Measurements from ENCODE around the gene TULP4.
"Not testable (repeated sequence)": the region's sequence is repeated elsewhere in the genome, so short reads cannot be mapped to it uniquely, and the experiment has no call there.

Gene TULP4

DNA sequence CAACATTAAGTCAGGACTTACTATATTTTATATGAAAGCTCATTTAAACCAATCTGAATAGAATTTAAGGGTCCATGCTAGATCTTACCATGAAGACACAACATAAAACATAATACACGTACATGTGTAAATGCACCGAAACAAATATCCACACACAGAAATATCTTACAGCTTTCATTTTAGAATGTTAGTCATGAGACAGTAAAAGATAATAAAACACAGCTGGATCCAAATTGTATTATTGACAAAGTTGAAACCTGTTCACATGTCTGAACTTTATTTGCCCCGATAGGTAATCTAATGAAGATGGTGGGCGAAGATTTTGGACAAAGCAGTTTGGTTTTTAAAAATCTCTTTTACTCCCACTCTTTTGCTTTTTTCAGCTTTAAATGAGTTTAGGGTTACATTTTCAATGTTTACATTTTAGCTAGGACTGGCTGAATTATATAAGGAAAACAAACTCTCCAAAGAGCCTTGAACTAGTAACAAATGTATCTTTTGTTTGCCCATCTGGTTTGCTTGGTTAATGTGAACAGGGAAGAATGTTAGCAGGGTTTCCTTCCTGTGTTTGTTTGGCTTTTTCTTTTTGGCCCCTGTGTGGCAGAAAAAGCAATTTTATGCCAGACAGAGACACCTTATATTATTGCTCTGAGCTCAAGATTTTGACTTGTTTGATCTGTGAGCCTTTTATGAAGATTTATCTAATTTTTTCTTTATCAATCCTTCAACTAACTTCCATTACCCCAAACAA is 242.5 kb downstream of the TULP4 start:
- DNase-seq (ENCODE audit: low read depth in 1 of 2, low spot score in 1 of 2) = no peak

DNA sequence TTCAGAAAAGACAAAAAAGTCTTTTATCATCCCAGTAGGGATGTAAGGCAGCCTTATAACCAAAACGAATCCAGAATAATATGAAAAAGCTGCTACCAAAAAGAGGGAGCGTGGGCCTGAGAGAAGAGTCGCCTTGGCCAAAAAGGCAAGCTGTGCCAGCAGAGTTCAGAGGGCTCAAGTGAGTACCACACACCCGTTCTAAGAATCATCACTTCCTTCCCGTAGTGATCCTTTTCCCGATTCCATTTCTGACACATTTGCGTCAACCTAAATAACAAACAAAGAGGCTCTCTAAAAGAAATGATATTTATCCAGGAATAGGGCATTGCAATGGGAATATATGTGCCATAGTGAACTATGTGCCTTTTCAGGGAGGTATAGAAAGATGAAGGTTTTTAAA is 243.8 kb downstream of the TULP4 start:
- no peak for DNase-seq (ENCODE audit: low read depth in 1 of 2, low spot score in 1 of 2)

DNA sequence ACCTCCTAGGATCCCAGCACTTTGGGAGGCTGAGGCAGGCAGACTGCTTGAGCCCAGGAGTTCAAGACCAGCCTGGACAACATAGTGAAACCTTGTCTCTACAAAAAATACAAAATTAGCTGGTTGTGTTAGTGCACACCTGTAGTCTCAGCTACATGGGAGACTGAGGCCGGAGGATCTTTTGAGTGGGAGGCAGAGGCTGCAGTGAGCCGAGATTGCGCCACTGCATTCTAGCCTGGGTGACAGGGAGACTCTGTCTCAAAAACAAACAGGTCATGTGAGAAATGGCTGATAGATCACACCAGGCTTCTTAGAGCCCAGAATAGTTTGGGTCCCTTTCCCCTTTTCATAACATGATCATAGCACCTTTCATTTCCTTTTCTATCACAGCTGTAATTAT is 244.8 kb downstream of the TULP4 start:
- DNase-seq (ENCODE audit: low read depth in 1 of 2, low spot score in 1 of 2) = not testable (repeated sequence)

DNA sequence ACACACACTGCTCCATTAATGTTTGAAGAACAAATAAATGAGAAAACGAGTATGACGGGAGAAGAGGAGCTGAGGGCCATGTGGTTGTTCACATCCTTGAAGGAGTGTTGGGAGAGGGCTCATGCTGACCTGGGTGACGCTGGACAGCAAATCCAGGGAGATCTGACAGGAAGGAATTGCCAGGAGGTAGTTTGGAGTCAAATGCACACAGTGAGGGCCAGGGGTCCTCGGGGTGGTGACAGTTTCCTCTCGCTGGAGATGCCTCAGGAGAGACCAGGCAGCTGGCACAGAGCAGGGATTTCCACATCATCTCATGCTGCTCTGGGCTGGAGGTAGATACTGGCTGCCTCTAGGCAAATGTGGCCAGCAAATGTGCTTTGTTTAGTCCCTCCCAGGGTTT is 245.7 kb downstream of the TULP4 start:
- DNase-seq (ENCODE audit: low read depth in 1 of 2, low spot score in 1 of 2) = no peak

DNA sequence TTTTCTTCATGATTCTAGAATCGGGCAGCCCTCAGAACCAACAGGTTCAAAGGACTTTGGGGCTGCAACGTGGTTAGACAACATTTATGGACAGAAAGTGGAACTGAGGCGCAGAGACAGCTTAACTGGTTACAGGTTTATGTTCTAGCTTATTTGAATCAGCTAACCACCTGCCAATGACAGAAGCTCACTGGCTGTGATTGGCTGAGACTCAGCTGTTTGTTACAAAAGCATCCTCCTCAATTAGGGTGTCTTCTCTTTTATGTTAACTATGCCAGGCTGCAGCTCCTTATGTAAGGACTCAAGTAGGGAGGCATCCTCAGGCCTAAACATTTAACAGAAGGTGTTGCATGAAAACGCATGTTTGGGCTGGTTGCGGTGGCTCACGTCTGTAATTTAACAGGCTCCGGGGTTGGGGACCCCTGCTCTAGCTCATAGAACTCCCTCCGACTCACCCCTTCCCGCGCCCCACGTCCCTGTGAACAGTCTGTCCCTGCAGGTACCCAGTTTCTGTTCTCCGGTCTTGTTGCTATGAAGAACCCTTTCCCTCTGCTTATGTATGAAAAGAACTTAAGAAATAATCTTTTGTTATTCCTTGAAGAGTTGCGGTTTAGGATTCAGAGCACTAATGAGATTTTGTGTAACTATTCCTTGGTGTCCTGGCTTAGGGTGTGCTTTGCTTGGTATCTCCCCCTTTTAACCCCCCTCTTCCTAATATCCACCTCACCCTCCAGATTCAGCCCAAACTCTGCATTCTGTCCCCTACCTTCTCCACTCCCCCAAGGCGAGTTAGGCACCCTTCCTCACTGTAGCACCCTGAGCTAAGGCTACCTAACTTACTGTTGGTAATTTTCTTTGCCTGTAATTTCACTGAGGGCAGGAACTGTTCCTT is 246.4 kb downstream of the TULP4 start:
- no peak for DNase-seq (ENCODE audit: low read depth in 1 of 2, low spot score in 1 of 2)

DNA sequence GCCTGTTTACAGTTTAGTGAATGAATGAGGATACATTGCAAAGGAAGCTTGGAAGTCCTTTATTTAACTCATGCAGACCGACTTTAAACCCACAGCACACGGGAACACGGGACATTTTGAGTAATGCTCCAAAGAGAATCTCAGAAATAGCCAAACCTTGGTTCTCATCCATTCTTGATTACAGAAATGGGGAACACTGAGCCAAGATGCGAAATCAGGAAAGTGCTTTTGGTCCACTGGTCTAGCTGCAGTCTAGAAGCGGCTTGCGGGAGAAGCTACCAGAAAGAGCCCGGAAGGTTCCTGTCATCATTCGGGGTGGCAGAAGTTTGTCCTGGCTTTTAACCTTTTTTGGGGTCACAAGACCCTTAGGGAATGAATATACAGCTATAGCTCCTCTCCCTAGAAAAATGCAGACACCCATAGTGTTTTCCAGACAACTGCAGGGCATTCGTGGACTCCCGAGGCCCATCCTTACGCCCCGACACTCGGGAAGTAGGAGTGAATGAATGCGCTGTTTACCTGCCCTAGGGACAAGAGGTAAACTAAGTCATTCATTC is 247.2 kb downstream of the TULP4 start:
- DNase-seq (ENCODE audit: low read depth in 1 of 2, low spot score in 1 of 2) = no peak

DNA sequence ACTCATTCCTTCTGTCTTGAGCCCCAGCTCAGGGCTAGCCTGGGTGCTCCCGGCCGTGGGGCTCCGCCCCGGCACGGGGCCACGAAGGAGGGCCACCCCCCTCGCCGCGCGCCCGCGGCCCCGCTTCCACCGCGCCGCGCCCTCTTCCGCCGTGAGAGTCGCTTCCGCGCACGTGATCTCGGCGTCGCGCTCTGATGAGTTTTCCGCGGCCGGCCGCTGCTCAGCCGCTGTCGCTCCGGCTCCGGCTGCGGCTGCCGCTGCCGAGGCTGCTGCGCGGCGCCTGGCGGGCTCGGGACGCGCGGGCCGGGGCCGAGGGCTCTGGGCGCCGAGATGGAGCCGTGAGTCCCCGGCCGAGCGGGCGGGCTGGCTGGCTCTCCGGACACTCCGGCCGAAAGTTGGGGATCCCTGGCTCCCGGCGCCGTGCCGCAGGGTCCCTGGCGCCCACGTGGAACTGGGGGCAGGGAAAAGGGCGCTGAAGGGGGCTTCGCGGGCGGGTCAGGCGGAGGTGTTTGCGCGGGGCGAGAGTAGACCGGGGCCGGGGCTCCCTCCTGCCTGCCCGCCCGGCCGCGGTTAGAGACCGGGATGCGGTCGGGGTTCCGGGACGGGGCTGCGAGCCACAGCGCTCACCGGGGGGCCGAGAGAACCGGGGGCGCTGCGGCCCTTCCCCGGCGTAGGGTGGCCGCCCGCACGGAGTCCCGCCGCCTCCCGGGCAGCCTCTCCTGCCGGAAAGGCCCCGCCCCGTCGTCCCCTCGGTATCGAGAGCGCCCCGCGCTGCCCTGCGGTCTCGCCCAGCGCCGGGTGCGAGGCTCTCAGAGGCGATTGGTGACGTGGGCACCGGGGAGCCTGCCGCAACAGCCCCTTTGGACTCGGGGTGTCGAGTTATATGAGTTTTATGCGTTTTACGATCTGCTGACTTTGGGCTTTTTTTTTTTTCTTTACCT is 247.9 kb downstream of the TULP4 start, which contains the start of gene TMEM181:
Gene TMEM181 (plus strand): TSS at position 197 of the 941 bp plus-strand sequence. CDS start 134 bp downstream, at position 331.
- peak; percentile 72 to 83 for DNase-seq (ENCODE audit: low read depth in 1 of 2, low spot score in 1 of 2)

DNA sequence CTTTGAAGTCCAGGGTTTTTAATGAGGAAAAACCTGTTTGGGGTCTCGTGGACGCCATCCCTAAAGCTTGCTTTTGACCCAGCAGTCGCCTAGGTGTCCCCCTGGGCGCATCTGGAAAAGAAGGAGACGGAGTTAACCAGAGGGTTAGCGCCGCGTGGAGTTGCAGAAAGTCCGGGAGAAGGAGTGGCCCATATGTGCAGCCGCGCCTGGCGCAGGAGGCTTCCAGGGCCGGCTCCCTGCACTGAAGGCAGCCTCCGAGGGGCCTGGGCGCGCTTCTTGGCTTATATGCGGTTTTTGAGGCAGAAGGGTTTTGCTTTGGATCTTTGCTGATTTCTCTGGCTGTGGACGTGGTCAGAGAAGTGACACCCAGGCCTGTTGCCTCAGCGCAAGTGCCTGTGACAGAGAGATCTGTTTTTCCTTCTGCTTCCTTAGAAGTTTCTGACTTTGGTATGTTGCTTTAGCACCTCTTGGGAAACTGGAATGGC is 248.6 kb downstream of the TULP4 start:
- DNase-seq (ENCODE audit: low read depth in 1 of 2, low spot score in 1 of 2) = no peak
